ENCODE results near the gene AGBL1.

Gene AGBL1

GRCh38 chr15:86163816-86164215 is 84.1 kb downstream of the AGBL1 start:
- no peak for DNase-seq (ENCODE audit: low spot score)

GRCh38 chr15:86164232-86164898 is 84.7 kb downstream of the AGBL1 start:
- DNase-seq (ENCODE audit: low spot score), result no peak

GRCh38 chr15:86165265-86166211 is 85.9 kb downstream of the AGBL1 start:
- peak; percentile 80 for DNase-seq (ENCODE audit: low spot score)

- DNase-seq (ENCODE audit: low spot score), result no peak
These were observed 88.2 kb downstream of the AGBL1 start for GRCh38 chr15:86167841-86168240.

GRCh38 chr15:86178845-86179244 is 99.2 kb downstream of the AGBL1 start:
- no peak for DNase-seq (ENCODE audit: low spot score)

GRCh38 chr15:86183596-86184491 is 104.2 kb downstream of the AGBL1 start:
- DNase-seq (ENCODE audit: low spot score), result peak; percentile 66

- DNase-seq (ENCODE audit: low spot score), result no peak
These were observed 114.2 kb downstream of the AGBL1 start for GRCh38 chr15:86193716-86194380.

- DNase-seq (ENCODE audit: low spot score), result no peak
These were observed 118.1 kb downstream of the AGBL1 start for GRCh38 chr15:86197770-86198169.

GRCh38 chr15:86199467-86200145 is 119.9 kb downstream of the AGBL1 start:
- DNase-seq (ENCODE audit: low spot score), result no peak

GRCh38 chr15:86201313-86202008 is 121.8 kb downstream of the AGBL1 start:
- no peak for DNase-seq (ENCODE audit: low spot score)

- DNase-seq (ENCODE audit: low spot score), result no peak
These were observed 123.8 kb downstream of the AGBL1 start for GRCh38 chr15:86203462-86203861.

- DNase-seq (ENCODE audit: low spot score), result no peak
These were observed 125.4 kb downstream of the AGBL1 start for GRCh38 chr15:86205096-86205495.

- DNase-seq (ENCODE audit: low spot score), result no peak
These were observed 133.7 kb downstream of the AGBL1 start for GRCh38 chr15:86213420-86213819.

GRCh38 chr15:86213888-86214287 is 134.2 kb downstream of the AGBL1 start:
- DNase-seq (ENCODE audit: low spot score), result no peak

- no peak for DNase-seq (ENCODE audit: low spot score)
These were observed 141.4 kb downstream of the AGBL1 start for GRCh38 chr15:86221119-86221518.

GRCh38 chr15:86229306-86229705 is 149.6 kb downstream of the AGBL1 start:
- DNase-seq (ENCODE audit: low spot score), result no peak

- no peak for DNase-seq (ENCODE audit: low spot score)
These were observed 150.3 kb downstream of the AGBL1 start for GRCh38 chr15:86229936-86230335.

- peak; percentile 5 for DNase-seq (ENCODE audit: low spot score)
These were observed 152.4 kb downstream of the AGBL1 start for GRCh38 chr15:86231864-86232721.

- DNase-seq (ENCODE audit: low spot score), result no peak
These were observed 156.0 kb downstream of the AGBL1 start for GRCh38 chr15:86235667-86236066.

Measured in putamen (tissue), 1 donor.